IMR-90 (cell line): ENCODE measurements around the gene SPATA32. TPM values are rescaled to one million over a fixed set of nuclear protein-coding genes. Genes with fewer than 3 reads are reported as not detected.

ENCODE experiments used
- ATAC-seq: fragments of 200-7000 bp; cut with Tn5 transposase; 2 replicates; pipeline ENCODE4 v1.9.1; 2020; ENCODE audit warnings: low read depth, mild to moderate bottlenecking, moderate library complexity
- BruUV-seq: library from RNA; stranded (reverse); fragments of 400-500 nt; replicated peaks from 2 replicates; lab custom pipeline; 2021; lab: Mats Ljungman, UMichigan
- CTCF ChIA-PET: fragments of 300-600 bp; formaldehyde crosslinking; extraction: SDS; loops from one replicate; lab custom pipeline; 2021; ENCODE audit warnings: antibody characterized with exemption; lab: Yijun Ruan, JAX
- POLR2A ChIA-PET: fragments of 300-600 bp; sonication (Branson Sonifier 250); formaldehyde crosslinking; loops from one replicate; lab custom pipeline; 2022; ENCODE audit warnings: antibody characterized with exemption; ENCODE audit not compliant: unreplicated experiment; lab: Charles Lee
- DNase-seq: peaks from one replicate; pipeline ENCODE4 v3.0.0; 2013
- H2AFZ ChIP-seq: replicated peaks from 2 replicates; pipeline ENCODE3; 2013; ENCODE audit warnings: low read length, mild to moderate bottlenecking; ENCODE audit not compliant: poor library complexity
- H2AK5ac ChIP-seq: 2 replicates; pipeline ENCODE4 v1.6.1; 2013; ENCODE audit warnings: low read depth, low read length, inconsistent platforms
- H2AK9ac ChIP-seq: replicated peaks from 2 replicates; pipeline ENCODE3; 2013; ENCODE audit warnings: mild to moderate bottlenecking, low read depth, low read length, moderate library complexity; ENCODE audit not compliant: poor library complexity
- H2BK120ac ChIP-seq: 2 replicates; pipeline ENCODE4 v1.6.1; 2013; ENCODE audit warnings: low read depth, low read length, inconsistent platforms
- H2BK15ac ChIP-seq: 3 replicates; pipeline ENCODE4 v1.6.1; 2013; ENCODE audit warnings: low read depth, low read length, inconsistent platforms
- H2BK20ac ChIP-seq: 2 replicates; pipeline ENCODE4 v1.6.1; 2013; ENCODE audit warnings: low read depth, mild to moderate bottlenecking, inconsistent platforms, low read length, moderate library complexity
- H2BK5ac ChIP-seq: 2 replicates; pipeline ENCODE4 v1.6.1; 2013; ENCODE audit warnings: mild to moderate bottlenecking, low read depth, low read length, inconsistent platforms; ENCODE audit not compliant: poor library complexity, severe bottlenecking
- H3K14ac ChIP-seq: replicated peaks from 2 replicates; pipeline ENCODE4 v1.6.1; 2013; ENCODE audit warnings: low read depth, low read length, inconsistent platforms
- H3K18ac ChIP-seq: 2 replicates; pipeline ENCODE4 v1.6.1; 2013; ENCODE audit warnings: low read depth, low read length, control low read depth
- H3K23ac ChIP-seq: 2 replicates; pipeline ENCODE4 v1.6.1; 2013; ENCODE audit warnings: low read depth, low read length, inconsistent platforms
- H3K27ac ChIP-seq: 2 replicates; pipeline ENCODE4 v1.5.1; 2013; ENCODE audit warnings: mild to moderate bottlenecking, control low read depth, low read length; ENCODE audit not compliant: insufficient read depth
- H3K27me3 ChIP-seq: 2 replicates; pipeline ENCODE4 v1.6.1; 2013; ENCODE audit warnings: low read length; ENCODE audit not compliant: control insufficient read depth, insufficient read depth
- H3K36me3 ChIP-seq: 2 replicates; pipeline ENCODE4 v1.6.1; 2013; ENCODE audit warnings: low read length, mixed read lengths; ENCODE audit not compliant: control insufficient read depth, insufficient read depth
- H3K4ac ChIP-seq: 2 replicates; pipeline ENCODE4 v1.6.1; 2013; ENCODE audit warnings: low read depth, low read length, inconsistent platforms
- H3K4me1 ChIP-seq: 2 replicates; pipeline ENCODE4 v1.6.1; 2013; ENCODE audit warnings: low read length, mixed read lengths; ENCODE audit not compliant: control insufficient read depth, insufficient read depth
- H3K4me2 ChIP-seq: 2 replicates; pipeline ENCODE4 v1.6.1; 2013; ENCODE audit warnings: low read depth, mild to moderate bottlenecking, control low read depth, low read length, moderate library complexity
- H3K4me3 ChIP-seq: 2 replicates; pipeline ENCODE4 v1.5.1; 2013; ENCODE audit warnings: low read depth, mild to moderate bottlenecking, control low read depth, low read length, moderate library complexity; ENCODE audit not compliant: insufficient read depth
- H3K56ac ChIP-seq: 2 replicates; pipeline ENCODE4 v1.6.1; 2013; ENCODE audit warnings: low read length, inconsistent platforms; ENCODE audit not compliant: insufficient read depth; ENCODE audit errors: extremely low read depth
- H3K79me1 ChIP-seq, 2 experiments: 2 replicates each; pipeline ENCODE4 v1.6.1; 2013; ENCODE audit warnings: low read length in 2 of 2, inconsistent platforms in 1 of 2, low read depth in 1 of 2
- H3K9ac ChIP-seq: 2 replicates; pipeline ENCODE4 v1.6.1; 2013; ENCODE audit warnings: low read depth, low read length, control low read depth
- H3K9me1 ChIP-seq: 2 replicates; pipeline ENCODE4 v1.6.1; 2013; ENCODE audit warnings: low read length, inconsistent platforms; ENCODE audit not compliant: insufficient read depth
- H3K9me3 ChIP-seq: 2 replicates; pipeline ENCODE4 v1.6.1; 2013; ENCODE audit warnings: low read length; ENCODE audit not compliant: control insufficient read depth, insufficient read depth
- H4K20me1 ChIP-seq: 2 replicates; pipeline ENCODE4 v1.6.1; 2013; ENCODE audit warnings: low read length, inconsistent platforms; ENCODE audit not compliant: insufficient read depth
- H4K5ac ChIP-seq: 2 replicates; pipeline ENCODE4 v1.6.1; 2013; ENCODE audit warnings: mild to moderate bottlenecking, low read depth, low read length, control low read depth
- H4K8ac ChIP-seq, 2 experiments: 2 replicates each; pipeline ENCODE4 v1.6.1; 2013; ENCODE audit warnings: low read depth in 2 of 2, low read length in 2 of 2, control low read depth in 1 of 2, inconsistent platforms in 1 of 2
- H4K91ac ChIP-seq: 2 replicates; pipeline ENCODE4 v1.6.1; 2013; ENCODE audit warnings: low read depth, low read length, inconsistent platforms; ENCODE audit not compliant: insufficient read depth
- MAZ ChIP-seq: IDR thresholded peaks from 2 replicates; pipeline ENCODE4 v1.6.1; 2012; ENCODE audit warnings: low read depth, mild to moderate bottlenecking, low read length, improper control_type of control experiment, moderate library complexity, borderline replicate concordance
- RCOR1 ChIP-seq: IDR thresholded peaks from 2 replicates; pipeline ENCODE4 v1.6.1; 2012; ENCODE audit warnings: mild to moderate bottlenecking, low read length, improper control_type of control experiment; ENCODE audit not compliant: insufficient replicate concordance
- WGBS, 2 experiments: methylation state at CpG; one replicate each; pipeline versions ENCODE4 v1.1.5 to v1.1.7; 2013; ENCODE audit warnings: missing lambda C conversion rate in 2 of 2; ENCODE audit not compliant: insufficient read length in 1 of 2; ENCODE audit errors: extremely low coverage in 2 of 2; 5-methylcytosine and 5-hydroxymethylcytosine counted together
- dilution Hi-C: fragments of 300-500 bp; cut with HindIII; formaldehyde crosslinking; loops from one replicate; pipeline ENCODE4 v1.14.3; 2018; ENCODE audit warnings: low sequenced_read_pairs; ENCODE audit not compliant: unreplicated experiment
- in situ Hi-C: fragments of 300-500 bp; cut with MboI; formaldehyde crosslinking; loops from 3 replicates; pipeline ENCODE4 v1.14.3; 2019; ENCODE audit warnings: low sequenced_read_pairs, inconsistent platforms, mixed read lengths
- intact Hi-C: fragments of 100-400 bp; cut with micrococcal nuclease; formaldehyde crosslinking; loops from 2 replicates; pipeline ENCODE4 v1.10.0; 2022
- polyA plus RNA-seq, 3 experiments: library from polyadenylated mRNA; depleted of rRNA; stranded (reverse); fragments of >200 nt; gene quantifications; 2 replicates each; pipeline ENCODE4 v1.2.3, GENCODE V29; 2012; ENCODE audit warnings: low replicate concordance in 1 of 3
- total RNA-seq: library from RNA; depleted of rRNA; stranded (reverse); fragments of >200 nt; gene quantifications from 2 replicates; pipeline ENCODE4 v1.2.3, GENCODE V29; 2012

The SPATA32 gene
- total and polyA plus RNA-seq, 2 of the 4 experiments (the other 2 are of a cell fraction) = 0.18 TPM; not detected in 1

GRCh38 chr17:45289301-45290268 is 27.7 kb upstream of the SPATA32 start:
- no peak overlapping the region for H4K91ac ChIP-seq
- intact Hi-C loops = loop anchor here (5.0 kb wide), 1 partner anchor 98 kb away; no protein-coding TSS in a partner anchor
- no peak overlapping the region for H3K9ac ChIP-seq
- no peaks in the 10 kb centered on the region for H3K27me3 ChIP-seq
- H3K4me1 ChIP-seq = peaks cover 31% of the 10 kb centered on the region
- DNase-seq = no peak
- H2BK120ac ChIP-seq = no peak overlapping the region
- no peak overlapping the region for H2AFZ ChIP-seq
- H3K4me2 ChIP-seq = no peak overlapping the region
- no peak overlapping the region for H3K4me3 ChIP-seq
- no peak for ATAC-seq
- no peaks in the 10 kb centered on the region for H3K9me3 ChIP-seq
- WGBS, 2 experiments = 100% methylated on average over 2 of the region's 15 CpGs; no CpG with 5 or more reads in 1 of the 2 experiments
- in situ Hi-C loops = no loop called here
- no peak overlapping the region for H2BK20ac ChIP-seq
- H4K20me1 ChIP-seq = peaks cover 53% of the 10 kb centered on the region
- no peak overlapping the region for H4K8ac ChIP-seq
- no peak overlapping the region for H2AK5ac ChIP-seq
- H4K5ac ChIP-seq = no peak overlapping the region
- CTCF ChIA-PET = no interaction called here
- H3K36me3 ChIP-seq = peaks cover 50% of the 10 kb centered on the region
- POLR2A ChIA-PET = no interaction called here
- H2BK5ac ChIP-seq = no peak overlapping the region
- no peak overlapping the region for H3K14ac ChIP-seq
- no TSS peak for BruUV-seq
- no peak overlapping the region for H3K56ac ChIP-seq
- no peak overlapping the region for H3K4ac ChIP-seq
- no peak overlapping the region for H3K18ac ChIP-seq
- dilution Hi-C loops = no loop called here
- peaks cover 29 to 57% of the 10 kb centered on the region in 2 experiments for H3K79me1 ChIP-seq
- H2BK15ac ChIP-seq = no peak overlapping the region
- H3K23ac ChIP-seq = no peak overlapping the region
- no peak overlapping the region for H2AK9ac ChIP-seq
- H3K9me1 ChIP-seq = peaks cover 35% of the 10 kb centered on the region
- no peak overlapping the region for H3K27ac ChIP-seq
- TF ChIP-seq MAZ (peak; percentile 59; the same call in 1 of the 2 replicates), RCOR1 (no peak)
